ENCODE measurements around the gene OR4D1.

OR4D1 gene

GRCh38 chr17:58156839-58157803, 8.9 kb downstream of the OR4D1 start:
- DNase-seq, result peak in 4 of 14 donors; percentile 0 to 37 (median 4)

- no peak for DNase-seq
Observed at GRCh38 chr17:58158181-58158580, 10.0 kb downstream of the OR4D1 start.

- no peak for DNase-seq
Observed at GRCh38 chr17:58161566-58161965, 13.4 kb downstream of the OR4D1 start.

GRCh38 chr17:58165981-58166380, 17.8 kb downstream of the OR4D1 start:
- no peak for DNase-seq

GRCh38 chr17:58166682-58167081, 18.5 kb downstream of the OR4D1 start, which contains the start of gene OR4D2:
TSS of gene OR4D2 (plus strand) at chr17:58166982. CDS start at chr17:58169656, 2,674 bp downstream.
- no peak for DNase-seq

GRCh38 chr17:58170622-58171021, 22.4 kb downstream of the OR4D1 start:
- DNase-seq, result no peak

DNA sequence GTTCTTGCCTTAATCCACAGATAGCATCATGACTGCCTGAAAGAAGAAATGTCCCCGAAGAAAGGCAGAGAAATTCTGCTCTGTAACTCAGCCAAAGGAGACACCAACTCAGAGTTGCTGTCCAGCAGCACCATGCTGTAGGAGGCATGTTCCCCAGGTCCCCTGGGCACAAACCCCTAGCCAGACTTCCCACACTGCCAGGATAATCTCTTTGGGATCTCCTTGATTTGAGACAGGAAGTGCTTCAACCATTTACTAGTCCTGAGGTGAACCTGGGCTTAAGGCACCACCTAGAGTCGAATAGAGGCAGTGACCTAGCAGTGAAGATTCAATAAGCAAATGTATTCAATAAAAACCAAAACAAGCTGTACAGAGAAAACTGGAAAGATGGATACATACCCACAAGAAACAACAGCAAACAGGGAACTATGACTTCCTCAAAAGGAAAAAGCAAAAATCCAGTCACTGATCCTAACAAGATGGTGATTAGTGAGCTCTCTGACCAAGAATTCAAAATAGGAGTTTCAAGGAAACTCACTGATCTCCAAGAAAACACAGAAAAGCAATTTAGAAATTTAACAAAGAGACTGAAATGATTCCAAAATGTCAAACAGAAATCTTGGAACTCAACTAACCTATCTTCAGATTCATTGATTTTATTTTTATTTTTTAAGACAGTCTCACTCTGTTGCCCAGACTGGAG, 24.3 kb downstream of the OR4D1 start:
- DNase-seq, result no peak

DNA sequence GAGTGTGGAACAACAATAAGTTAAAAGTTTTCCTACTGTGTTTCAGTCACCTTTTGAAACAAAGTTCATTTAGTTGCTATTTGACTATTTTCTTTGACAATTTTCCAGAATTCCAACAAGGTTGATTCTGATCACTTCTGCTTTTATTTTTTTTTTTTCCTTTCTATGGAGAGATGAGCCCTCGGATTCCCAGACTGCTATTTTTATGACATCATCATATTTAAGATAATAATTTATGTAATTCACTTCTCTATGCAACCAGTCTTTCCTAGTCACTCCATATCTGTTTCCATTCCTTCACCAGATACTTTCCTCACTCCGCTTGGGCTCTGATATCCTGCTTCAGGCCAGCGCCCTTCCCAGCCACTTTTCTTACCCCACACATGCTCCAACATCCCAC, 26.7 kb downstream of the OR4D1 start:
- DNase-seq, result no peak

DNA sequence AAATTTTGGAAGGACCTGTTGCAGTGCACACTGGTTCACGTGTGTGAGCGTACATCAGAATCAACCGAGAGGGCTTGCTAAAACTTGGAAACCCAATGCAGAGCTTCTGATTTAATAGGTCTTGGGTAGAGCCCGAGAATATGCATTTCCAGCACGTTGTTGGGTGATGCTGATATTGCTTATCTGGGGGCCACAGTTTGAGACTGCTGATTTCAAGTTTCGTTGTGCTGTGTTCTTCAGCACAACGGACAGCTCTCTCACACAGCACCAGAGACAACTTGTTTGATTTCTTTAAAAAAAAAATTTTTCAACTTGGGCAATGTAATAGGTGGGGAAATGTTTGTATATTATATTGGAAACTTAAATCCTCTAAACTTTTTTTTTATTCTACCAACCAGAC, 28.0 kb downstream of the OR4D1 start:
- DNase-seq, result no peak

- DNase-seq, result peak in 1 of 14 donors; percentile 53
Observed at GRCh38 chr17:58181796-58182195, 33.6 kb downstream of the OR4D1 start.

GRCh38 chr17:58183514-58183913, 35.3 kb downstream of the OR4D1 start:
- DNase-seq, result no peak

DNA sequence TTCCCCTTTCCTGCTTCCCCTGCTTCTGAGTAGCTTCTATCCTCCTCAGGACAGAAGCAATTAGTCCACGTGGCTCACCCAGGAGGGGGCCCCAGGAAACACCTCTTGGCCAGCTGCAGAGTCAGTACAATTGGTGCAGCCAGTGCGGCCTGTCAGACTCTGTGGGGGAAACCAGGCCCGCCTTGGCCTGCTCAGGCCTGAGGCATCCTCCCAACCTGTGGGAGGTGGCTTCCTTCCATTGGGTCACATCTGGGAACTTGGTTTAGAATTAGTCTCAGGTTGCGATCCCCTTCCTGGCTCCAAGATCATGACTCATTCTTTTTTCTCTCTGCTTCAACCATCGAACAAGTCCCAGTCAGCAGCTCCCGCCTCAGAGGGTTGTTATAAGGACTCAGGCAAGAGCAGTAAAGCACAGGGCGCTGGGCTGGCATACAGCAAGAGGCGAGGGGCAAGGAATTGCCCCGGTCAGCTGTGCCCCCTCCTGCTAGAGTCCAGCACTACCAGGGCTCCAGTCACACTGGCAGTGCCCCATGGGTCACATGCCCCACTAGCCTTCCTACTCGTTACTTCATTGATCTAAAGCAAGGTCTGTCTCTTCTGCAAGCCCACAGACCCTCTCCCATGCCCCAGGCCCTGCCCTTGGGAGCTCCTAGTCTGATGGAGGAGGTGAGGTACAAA, 36.3 kb downstream of the OR4D1 start:
- no peak for DNase-seq

DNA sequence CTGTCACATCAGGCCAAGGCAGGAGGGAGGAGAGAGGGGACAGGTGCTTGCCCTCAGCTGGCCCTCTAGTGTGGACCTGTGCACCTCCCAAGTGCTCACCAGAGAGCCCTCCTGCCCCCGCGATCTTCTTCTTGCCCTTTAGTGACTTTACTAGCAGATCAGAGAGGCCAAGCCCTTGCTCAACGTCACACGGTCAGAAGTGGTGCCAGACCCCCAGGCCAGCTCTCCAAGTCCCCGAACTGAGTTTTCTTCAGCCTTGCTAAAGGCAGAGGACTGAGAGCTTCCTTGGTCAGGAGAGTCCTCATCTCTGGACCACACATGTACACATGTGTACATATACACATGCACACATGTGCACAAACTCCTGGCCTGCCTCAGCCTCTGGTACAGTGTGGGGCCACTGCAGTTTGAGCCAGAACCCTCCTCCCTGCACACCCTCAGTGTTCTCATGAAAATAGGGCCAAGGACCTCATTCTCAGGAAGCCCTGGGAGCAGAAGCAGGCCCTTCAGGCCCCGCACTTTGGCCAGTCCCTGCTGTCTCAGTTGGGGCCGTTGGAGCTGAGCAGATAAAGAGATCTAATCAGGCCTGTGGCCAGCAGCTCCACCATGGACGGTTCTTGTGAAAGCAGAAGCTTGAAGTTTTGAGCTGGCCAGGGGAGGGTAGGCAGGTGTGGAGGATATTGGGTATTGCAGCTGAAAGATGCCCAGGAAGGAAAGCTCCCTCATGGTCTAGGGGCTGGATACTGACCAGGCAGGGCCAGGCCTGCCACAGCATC, 37.0 kb downstream of the OR4D1 start:
- DNase-seq, result no peak

DNA sequence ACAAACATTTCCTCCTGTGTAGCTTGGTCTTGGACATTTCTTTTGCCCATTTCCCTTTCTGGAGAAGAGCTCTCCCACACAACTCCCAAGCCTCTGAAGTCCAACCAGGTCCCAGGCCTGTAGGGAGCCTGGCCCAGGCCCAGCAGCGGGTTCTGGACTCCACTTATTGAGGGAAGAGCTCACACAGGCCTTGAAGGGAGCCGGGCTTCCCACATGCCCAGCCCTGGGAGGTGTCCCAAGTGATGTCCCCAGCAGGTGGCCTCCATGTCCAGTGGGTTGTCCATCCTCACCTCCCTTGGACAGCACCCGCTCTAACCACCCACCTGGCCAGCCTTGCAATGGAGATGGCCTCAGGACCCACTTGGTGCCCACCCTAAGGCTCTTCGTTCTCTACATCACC, 38.4 kb downstream of the OR4D1 start:
- no peak for DNase-seq

DNA sequence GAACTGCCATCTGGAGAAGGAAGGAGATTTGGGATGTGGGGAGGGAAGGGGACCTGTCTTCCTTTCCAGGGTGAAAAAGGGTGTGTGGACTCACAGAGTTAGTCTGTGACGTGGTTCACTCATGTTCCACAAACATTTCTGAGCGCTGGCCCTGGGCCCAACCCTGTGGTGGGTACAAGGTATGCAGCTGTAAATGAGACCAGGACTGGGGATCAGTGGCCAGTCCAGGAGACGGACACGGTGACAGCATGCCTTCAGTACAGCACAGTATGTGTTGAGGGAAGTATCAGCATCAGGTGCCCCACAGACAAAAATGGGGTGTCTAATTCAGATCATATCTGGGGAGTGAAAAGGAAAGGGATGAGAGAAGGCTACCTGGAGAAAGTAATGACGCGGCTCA, 38.9 kb downstream of the OR4D1 start:
- DNase-seq, result no peak

- no peak for DNase-seq
Observed at GRCh38 chr17:58187675-58188074, 39.5 kb downstream of the OR4D1 start.

DNA sequence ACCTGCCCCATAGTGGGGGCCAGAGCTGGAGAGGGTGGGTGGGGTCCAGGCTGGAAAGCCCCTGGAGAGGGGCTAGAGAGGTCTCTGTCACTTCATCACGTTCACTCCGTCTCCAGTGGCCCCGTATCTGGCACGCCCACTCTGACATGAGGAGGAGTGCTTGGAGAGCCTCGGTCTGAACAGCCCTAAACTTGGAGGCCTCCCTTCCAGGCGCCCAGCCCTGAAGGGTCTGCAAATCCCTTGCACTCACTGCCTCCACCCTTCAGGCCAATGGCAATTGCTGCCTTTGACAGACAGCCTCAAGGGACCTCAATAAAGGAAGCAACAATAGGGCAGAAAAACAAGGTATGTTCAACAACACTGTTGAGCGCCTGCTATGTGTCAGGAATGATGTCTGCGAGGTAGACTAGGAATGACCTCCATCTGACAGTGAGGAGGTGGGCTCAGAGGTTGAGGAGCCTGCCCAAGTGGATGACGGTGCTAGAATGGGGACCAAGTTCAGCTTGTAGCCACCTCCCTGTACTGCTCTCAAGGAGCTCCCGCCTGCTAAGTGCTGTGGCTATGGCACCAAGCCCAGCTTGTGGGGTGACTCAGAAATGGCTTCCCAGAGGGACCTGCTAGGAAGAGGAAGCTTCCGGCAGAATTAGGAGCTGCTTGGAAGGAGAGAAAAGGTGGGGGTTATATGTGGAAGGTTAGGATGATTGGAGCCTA, 41.4 kb downstream of the OR4D1 start:
- DNase-seq, result no peak

DNA sequence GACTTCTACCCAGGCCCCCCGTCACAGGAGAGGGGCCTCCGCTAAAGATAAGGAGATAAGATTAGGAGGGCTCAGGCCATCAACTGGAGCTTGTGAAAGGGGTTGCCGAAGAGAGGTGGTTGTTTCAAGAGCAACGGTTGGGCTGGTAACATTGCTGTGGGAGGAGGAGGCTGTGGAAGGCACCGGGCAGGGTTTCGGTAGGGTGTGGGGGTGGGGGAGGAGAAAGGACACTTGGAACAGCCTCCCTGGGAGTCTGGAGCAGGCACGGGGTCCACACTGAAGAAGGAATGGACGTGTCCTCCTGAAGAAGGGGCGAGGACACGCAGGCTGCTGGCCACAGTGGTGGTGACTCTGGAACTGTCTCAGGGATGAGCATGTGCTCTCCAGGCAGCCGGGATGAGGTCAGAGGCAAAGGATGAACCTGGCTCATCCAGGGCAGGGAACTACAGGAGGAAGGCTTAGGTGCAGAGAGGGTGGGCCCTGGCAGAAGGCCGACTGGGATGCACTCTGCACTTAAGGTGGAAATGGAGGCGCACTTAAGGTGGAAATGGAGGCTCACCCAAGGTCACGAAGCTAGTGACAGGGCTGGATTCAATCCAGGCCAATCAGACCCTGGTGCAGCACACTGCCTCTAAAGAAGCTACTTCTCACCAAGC, 43.2 kb downstream of the OR4D1 start:
- DNase-seq, result no peak

- DNase-seq, result no peak
Observed at GRCh38 chr17:58192612-58193011, 44.4 kb downstream of the OR4D1 start, which contains the start of gene EPX. TSS of gene EPX (plus strand) at chr17:58192726. CDS start at chr17:58192847, 121 bp downstream.

- no peak for DNase-seq
Observed at GRCh38 chr17:58193641-58194255, 45.6 kb downstream of the OR4D1 start.
